Chondrocyte (in vitro differentiated cells): ENCODE results near the gene NFIA. TPM values are rescaled to one million over a fixed set of nuclear protein-coding genes. Genes with fewer than 3 reads are reported as not detected.

Source experiments
- DNase-seq: peaks from one replicate; pipeline ENCODE4 v3.0.0; 2021; ENCODE audit warnings: mixed read lengths, low spot score
- H3K27ac Mint-ChIP-seq: one replicate; pipeline ENCODE4 v1.8.0; 2021; ENCODE audit warnings: mild to moderate bottlenecking, moderate library complexity, mixed read lengths; ENCODE audit not compliant: unreplicated experiment
- H3K27me3 Mint-ChIP-seq: 2 replicates; pipeline ENCODE4 v1.8.0; 2021; ENCODE audit warnings: low read depth, mixed read lengths
- H3K36me3 Mint-ChIP-seq: 2 replicates; pipeline ENCODE4 v1.8.0; 2021; ENCODE audit warnings: low read depth, mixed read lengths
- H3K4me1 Mint-ChIP-seq: 2 replicates; pipeline ENCODE4 v1.8.0; 2021; ENCODE audit warnings: low read depth, mild to moderate bottlenecking, mixed read lengths
- H3K4me3 Mint-ChIP-seq: one replicate; pipeline ENCODE4 v1.8.0; 2021; ENCODE audit warnings: mild to moderate bottlenecking, moderate library complexity, mixed read lengths; ENCODE audit not compliant: unreplicated experiment
- H3K9me3 Mint-ChIP-seq: 2 replicates; pipeline ENCODE4 v1.8.0; 2021; ENCODE audit warnings: low read depth, mixed read lengths
- CTCF ChIP-seq: fragments of 200-600 bp; sonication (generic); IDR thresholded peaks from 2 replicates; pipeline ENCODE4 v1.5.0; 2021; ENCODE audit warnings: antibody characterized with exemption, mild to moderate bottlenecking, moderate library complexity
- total RNA-seq: library from RNA; stranded (reverse); gene quantifications from 3 replicates; pipeline ENCODE4 v1.2.1, GENCODE V29; 2021

The NFIA gene
- total RNA-seq, 1 donor from 2014 or later, result 43.0 TPM

GRCh38 chr1:61391730-61392129 is 309.4 kb downstream of the NFIA start:
- Mint-ChIP-seq H3K9me3 (peaks cover 5% of the 10 kb centered on the region), H3K27me3 (no peaks in the 10 kb centered on the region), H3K36me3 (peaks cover 13% of the 10 kb centered on the region), H3K4me1 (peaks cover 30% of the 10 kb centered on the region), H3K27ac (no peak overlapping the region), H3K4me3 (no peak overlapping the region)
- DNase-seq, result no peak
- TF ChIP-seq CTCF, result no peak

- Mint-ChIP-seq H3K4me3 (no peak overlapping the region), H3K36me3 (peaks cover 12% of the 10 kb centered on the region), H3K4me1 (peaks cover 23% of the 10 kb centered on the region), H3K9me3 (peaks cover 5% of the 10 kb centered on the region), H3K27me3 (no peaks in the 10 kb centered on the region), H3K27ac (no peak overlapping the region)
- TF ChIP-seq CTCF, result no peak
- DNase-seq, result no peak
Observed at GRCh38 chr1:61392409-61393242, 310.3 kb downstream of the NFIA start.

GRCh38 chr1:61393575-61393974 is 311.2 kb downstream of the NFIA start:
- Mint-ChIP-seq H3K36me3 (peaks cover 12% of the 10 kb centered on the region), H3K27ac (no peak overlapping the region), H3K4me3 (no peak overlapping the region), H3K9me3 (peaks cover 5% of the 10 kb centered on the region), H3K4me1 (peaks cover 23% of the 10 kb centered on the region), H3K27me3 (no peaks in the 10 kb centered on the region)
- TF ChIP-seq CTCF, result no peak
- DNase-seq, result no peak

- peaks cover 30% of the 10 kb centered on the region for H3K4me1 Mint-ChIP-seq
- no peak for TF ChIP-seq CTCF
- H3K27me3 Mint-ChIP-seq, result no peaks in the 10 kb centered on the region
- DNase-seq, result no peak
- peaks cover 2% of the 10 kb centered on the region for H3K36me3 Mint-ChIP-seq
- no peaks in the 10 kb centered on the region for H3K9me3 Mint-ChIP-seq
- H3K4me3 Mint-ChIP-seq, result no peak overlapping the region
- no peak overlapping the region for H3K27ac Mint-ChIP-seq
Observed at GRCh38 chr1:61395146-61395800, 312.9 kb downstream of the NFIA start.

GRCh38 chr1:61397495-61397894 is 315.1 kb downstream of the NFIA start:
- TF ChIP-seq CTCF, result no peak
- Mint-ChIP-seq H3K27me3 (no peaks in the 10 kb centered on the region), H3K27ac (no peak overlapping the region), H3K4me1 (peaks cover 37% of the 10 kb centered on the region), H3K9me3 (no peaks in the 10 kb centered on the region), H3K36me3 (no peaks in the 10 kb centered on the region), H3K4me3 (no peak overlapping the region)
- DNase-seq, result no peak
